H9 (cell line): Measurements from ENCODE around the gene PAQR9. TPM values are rescaled to one million over a fixed set of nuclear protein-coding genes. Genes with fewer than 3 reads are reported as not detected.

ENCODE experiments used
- DNase-seq: peaks from one replicate; pipeline ENCODE4 v3.0.0-alpha.2; 2017
- H2AFZ ChIP-seq: one replicate; pipeline ENCODE4 v1.6.1; 2013; ENCODE audit warnings: mild to moderate bottlenecking, low read length, control low read depth, moderate library complexity
- H2AK5ac ChIP-seq: 2 replicates; pipeline ENCODE4 v1.6.1; 2013; ENCODE audit warnings: low read length, control low read depth, mixed read lengths; ENCODE audit not compliant: insufficient read length
- H2BK120ac ChIP-seq: one replicate; pipeline ENCODE4 v1.6.1; 2013; ENCODE audit warnings: low read depth, mild to moderate bottlenecking, low read length, control low read depth, inconsistent platforms; ENCODE audit not compliant: poor library complexity, severe bottlenecking
- H2BK12ac ChIP-seq: 2 replicates; pipeline ENCODE4 v1.6.1; 2013; ENCODE audit warnings: low read length, control low read depth, mixed read lengths, low read depth; ENCODE audit not compliant: insufficient read length
- H2BK15ac ChIP-seq: 2 replicates; pipeline ENCODE4 v1.6.1; 2013; ENCODE audit warnings: low read depth, low read length, control low read depth
- H2BK20ac ChIP-seq: one replicate; pipeline ENCODE4 v1.6.1; 2013; ENCODE audit warnings: low read depth, mild to moderate bottlenecking, low read length, control low read depth, inconsistent platforms; ENCODE audit not compliant: poor library complexity, severe bottlenecking
- H2BK5ac ChIP-seq: 2 replicates; pipeline ENCODE4 v1.6.1; 2013; ENCODE audit warnings: low read length, control low read depth, mixed read lengths; ENCODE audit not compliant: insufficient read length
- H3K14ac ChIP-seq: 2 replicates; pipeline ENCODE4 v1.6.1; 2013; ENCODE audit warnings: low read length, control low read depth; ENCODE audit not compliant: insufficient read depth
- H3K18ac ChIP-seq: 2 replicates; pipeline ENCODE4 v1.6.1; 2013; ENCODE audit warnings: low read depth, mild to moderate bottlenecking, mixed read lengths, low read length, control low read depth; ENCODE audit not compliant: insufficient read length
- H3K23ac ChIP-seq: 2 replicates; pipeline ENCODE4 v1.6.1; 2013; ENCODE audit warnings: low read length, control low read depth, mixed read lengths, low read depth; ENCODE audit not compliant: insufficient read length
- H3K23me2 ChIP-seq: 2 replicates; pipeline ENCODE4 v1.6.1; 2013; ENCODE audit warnings: low read depth, mild to moderate bottlenecking, mixed read lengths, low read length, control low read depth; ENCODE audit not compliant: insufficient read length, poor library complexity, severe bottlenecking
- H3K27ac ChIP-seq: 2 replicates; pipeline ENCODE4 v1.5.1; 2013; ENCODE audit warnings: low read length, control low read depth, mixed read lengths, low read depth; ENCODE audit not compliant: insufficient read length
- H3K27me3 ChIP-seq: 2 replicates; pipeline ENCODE4 v1.6.1; 2013; ENCODE audit warnings: low read length, control low read depth, inconsistent platforms; ENCODE audit not compliant: insufficient read depth
- H3K4ac ChIP-seq: 2 replicates; pipeline ENCODE4 v1.6.1; 2013; ENCODE audit warnings: low read depth, mild to moderate bottlenecking, control low read depth, inconsistent platforms, low read length, moderate library complexity
- H3K4me1 ChIP-seq: 2 replicates; pipeline ENCODE4 v1.6.1; 2013; ENCODE audit warnings: low read length, control low read depth, inconsistent platforms; ENCODE audit not compliant: insufficient read depth
- H3K4me2 ChIP-seq: 2 replicates; pipeline ENCODE4 v1.6.1; 2013; ENCODE audit warnings: low read length, control low read depth, mixed read lengths; ENCODE audit not compliant: insufficient read length, insufficient read depth
- H3K56ac ChIP-seq: 2 replicates; pipeline ENCODE4 v1.6.1; 2013; ENCODE audit warnings: low read depth, mild to moderate bottlenecking, mixed read lengths, low read length, control low read depth; ENCODE audit not compliant: insufficient read length
- H3K79me1 ChIP-seq: 2 replicates; pipeline ENCODE4 v1.6.1; 2013; ENCODE audit warnings: low read depth, mild to moderate bottlenecking, moderate library complexity, low read length, control low read depth, inconsistent platforms; ENCODE audit not compliant: insufficient read depth, poor library complexity, severe bottlenecking
- H3K79me2 ChIP-seq: 2 replicates; pipeline ENCODE4 v1.6.1; 2013; ENCODE audit warnings: low read length, control low read depth, inconsistent platforms; ENCODE audit not compliant: insufficient read depth
- H3K9ac ChIP-seq: 2 replicates; pipeline ENCODE4 v1.6.1; 2013; ENCODE audit warnings: low read length, control low read depth, mixed read lengths; ENCODE audit not compliant: insufficient read length; ENCODE audit errors: extremely low read depth
- H3K9me3 ChIP-seq: one replicate; pipeline ENCODE4 v1.6.1; 2013; ENCODE audit warnings: low read depth, low read length, inconsistent platforms; ENCODE audit not compliant: control insufficient read depth
- H3T11ph ChIP-seq: one replicate; pipeline ENCODE4 v1.6.1; 2013; ENCODE audit warnings: mild to moderate bottlenecking, low read length, control low read depth, inconsistent platforms
- H4K20me1 ChIP-seq: one replicate; pipeline ENCODE4 v1.6.1; 2013; ENCODE audit not compliant: control insufficient read depth, insufficient read length, insufficient read depth
- H4K5ac ChIP-seq: 2 replicates; pipeline ENCODE4 v1.6.1; 2013; ENCODE audit warnings: low read depth, mild to moderate bottlenecking, mixed read lengths, low read length, control low read depth; ENCODE audit not compliant: insufficient read length
- H4K8ac ChIP-seq: replicated peaks from 2 replicates; pipeline ENCODE4 v1.6.1; 2013; ENCODE audit warnings: low read length, control low read depth, mixed read lengths, low read depth; ENCODE audit not compliant: insufficient read length
- H4K91ac ChIP-seq: 2 replicates; pipeline ENCODE4 v1.6.1; 2013; ENCODE audit warnings: low read depth, mild to moderate bottlenecking, moderate library complexity, mixed read lengths, low read length, control low read depth; ENCODE audit not compliant: insufficient read length
- H3K27ac Mint-ChIP-seq, 3 experiments: 2 replicates in 2 of 3; 3 replicates in 1 of 3; pipeline ENCODE4 v1.8.0; 2020 to 2021; ENCODE audit warnings: mixed read lengths in 3 of 3, mild to moderate bottlenecking in 1 of 3, moderate library complexity in 1 of 3
- H3K27me3 Mint-ChIP-seq: 2 replicates; pipeline ENCODE4 v1.8.0; 2021; ENCODE audit warnings: low read depth, mild to moderate bottlenecking, moderate library complexity, mixed read lengths
- H3K36me3 Mint-ChIP-seq, 3 experiments: 2 replicates in 2 of 3; 3 replicates in 1 of 3; pipeline ENCODE4 v1.8.0; 2020 to 2021; ENCODE audit warnings: low read depth in 3 of 3, mixed read lengths in 3 of 3; ENCODE audit not compliant: insufficient read depth in 1 of 3
- H3K4me1 Mint-ChIP-seq, 2 experiments: 2 replicates each; pipeline ENCODE4 v1.8.0; 2020; ENCODE audit warnings: mixed read lengths in 2 of 2
- H3K4me3 Mint-ChIP-seq, 2 experiments: 2 replicates in 1 of 2; 3 replicates in 1 of 2; pipeline ENCODE4 v1.8.0; 2020 to 2021; ENCODE audit warnings: mild to moderate bottlenecking in 2 of 2, mixed read lengths in 2 of 2, moderate library complexity in 1 of 2
- H3K9me3 Mint-ChIP-seq, 2 experiments: 2 replicates in 1 of 2; 3 replicates in 1 of 2; pipeline ENCODE4 v1.8.0; 2020; ENCODE audit warnings: mild to moderate bottlenecking in 2 of 2, mixed read lengths in 2 of 2, moderate library complexity in 1 of 2
- WGBS: extraction: QIAGEN DNeasy Blood & Tissue Kit; methylation state at CpG from one replicate; pipeline ENCODE4 v1.1.7; 2013; ENCODE audit warnings: missing lambda C conversion rate, low lambda C conversion rate, mixed read lengths; ENCODE audit not compliant: insufficient read length; ENCODE audit errors: extremely low coverage; 5-methylcytosine and 5-hydroxymethylcytosine counted together
- total RNA-seq: library from RNA; stranded (reverse); gene quantifications from 2 replicates; pipeline ENCODE4 v1.2.1, GENCODE V29; 2021
- TF ChIP-seq, protein P1 (sequence below): fragments of 200-600 bp; sonication (generic); conservative IDR thresholded peaks from 3 replicates; pipeline ENCODE4 v1.8.0; 2021; ENCODE audit warnings: antibody characterized with exemption, mild to moderate bottlenecking

PAQR9 gene
- total RNA-seq, 1 experiment from 2014 or later = 2.3 TPM

DNA sequence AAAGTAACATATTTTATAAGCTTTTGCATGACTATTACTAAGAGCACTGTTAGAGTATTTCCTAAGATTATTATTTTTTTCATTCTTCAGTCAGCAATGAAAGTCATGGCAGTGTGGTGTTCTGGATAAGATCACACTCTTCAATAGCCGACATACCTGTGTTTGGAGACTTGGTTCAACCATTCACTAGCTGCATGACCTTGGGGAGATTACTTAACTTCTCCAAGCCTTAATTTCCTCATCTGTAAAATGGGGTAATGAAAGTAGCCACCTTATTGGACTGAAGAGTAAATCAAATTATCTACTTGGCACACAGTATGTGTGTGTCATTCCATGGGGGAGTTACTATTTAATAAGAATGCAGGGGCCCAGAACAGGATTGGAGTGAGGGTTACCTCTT, 50.0 kb downstream of the PAQR9 start:
- Mint-ChIP-seq H3K27me3 (peaks cover 4% of the 10 kb centered on the region), H3K36me3 (no peaks in the 10 kb centered on the region; a peak in 1 of 7 replicates), H3K4me1 (peaks cover 5 to 6% of the 10 kb centered on the region in 2 experiments; a peak in 3 of 4 replicates), H3K9me3 (no peaks in the 10 kb centered on the region), H3K4me3 (no peak overlapping the region), H3K27ac (no peak overlapping the region)
- Histone ChIP-seq H3K9ac (no peak overlapping the region), H2AFZ (no peak overlapping the region), H2BK20ac (no peak overlapping the region), H4K20me1 (no peaks in the 10 kb centered on the region), H4K91ac (no peak overlapping the region), H2BK12ac (no peak overlapping the region), H3K9me3 (no peaks in the 10 kb centered on the region), H3K27ac (no peak overlapping the region), H3K23ac (no peak overlapping the region), H3K27me3 (no peaks in the 10 kb centered on the region), H3K79me1 (no peaks in the 10 kb centered on the region), H4K8ac (no peak overlapping the region), H3K23me2 (no peaks in the 10 kb centered on the region), H3K14ac (no peak overlapping the region), H2AK5ac (no peak overlapping the region), H3K4me2 (no peak overlapping the region), H2BK15ac (no peak overlapping the region), H3K18ac (no peak overlapping the region), H3K79me2 (no peaks in the 10 kb centered on the region), H2BK120ac (no peak overlapping the region), H2BK5ac (no peak overlapping the region), H3K4me1 (no peaks in the 10 kb centered on the region), H4K5ac (no peak overlapping the region), H3T11ph (no peak overlapping the region), H3K56ac (no peak overlapping the region), H3K4ac (no peak overlapping the region)
- TF ChIP-seq, protein P1, sequence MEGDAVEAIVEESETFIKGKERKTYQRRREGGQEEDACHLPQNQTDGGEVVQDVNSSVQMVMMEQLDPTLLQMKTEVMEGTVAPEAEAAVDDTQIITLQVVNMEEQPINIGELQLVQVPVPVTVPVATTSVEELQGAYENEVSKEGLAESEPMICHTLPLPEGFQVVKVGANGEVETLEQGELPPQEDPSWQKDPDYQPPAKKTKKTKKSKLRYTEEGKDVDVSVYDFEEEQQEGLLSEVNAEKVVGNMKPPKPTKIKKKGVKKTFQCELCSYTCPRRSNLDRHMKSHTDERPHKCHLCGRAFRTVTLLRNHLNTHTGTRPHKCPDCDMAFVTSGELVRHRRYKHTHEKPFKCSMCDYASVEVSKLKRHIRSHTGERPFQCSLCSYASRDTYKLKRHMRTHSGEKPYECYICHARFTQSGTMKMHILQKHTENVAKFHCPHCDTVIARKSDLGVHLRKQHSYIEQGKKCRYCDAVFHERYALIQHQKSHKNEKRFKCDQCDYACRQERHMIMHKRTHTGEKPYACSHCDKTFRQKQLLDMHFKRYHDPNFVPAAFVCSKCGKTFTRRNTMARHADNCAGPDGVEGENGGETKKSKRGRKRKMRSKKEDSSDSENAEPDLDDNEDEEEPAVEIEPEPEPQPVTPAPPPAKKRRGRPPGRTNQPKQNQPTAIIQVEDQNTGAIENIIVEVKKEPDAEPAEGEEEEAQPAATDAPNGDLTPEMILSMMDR = no peak
- DNase-seq = no peak
- WGBS = no CpG with 5 or more reads among the region's 1 CpG
